HUES64 (cell line): ENCODE results near the gene KCNMB1.

ENCODE experiments used
- H3K27ac ChIP-seq: 2 replicates; pipeline ENCODE4 v1.7.0; 2013; ENCODE audit warnings: low read depth, low read length, inconsistent platforms
- H3K27me3 ChIP-seq: 2 replicates; pipeline ENCODE4 v1.6.1; 2013; ENCODE audit warnings: mild to moderate bottlenecking, low read length; ENCODE audit not compliant: insufficient read depth
- H3K36me3 ChIP-seq: 2 replicates; pipeline ENCODE4 v1.6.1; 2013; ENCODE audit warnings: mild to moderate bottlenecking, low read length; ENCODE audit not compliant: insufficient read depth
- H3K4me1 ChIP-seq: 2 replicates; pipeline ENCODE4 v1.6.1; 2013; ENCODE audit warnings: mild to moderate bottlenecking, low read length, moderate library complexity; ENCODE audit not compliant: insufficient read depth
- H3K4me3 ChIP-seq: 2 replicates; pipeline ENCODE4 v1.5.1; 2013; ENCODE audit warnings: mild to moderate bottlenecking, low read length, moderate library complexity
- H3K9ac ChIP-seq: 2 replicates; pipeline ENCODE4 v1.6.1; 2013; ENCODE audit warnings: mild to moderate bottlenecking, low read depth, low read length
- H3K9me3 ChIP-seq: 2 replicates; pipeline ENCODE4 v1.6.1; 2013; ENCODE audit warnings: low read depth, low read length; ENCODE audit not compliant: insufficient read depth
- WGBS: fragments of 150-250, 120-280 bp; methylation state at CpG from one replicate; pipeline ENCODE4 v1.1.7; 2013; ENCODE audit warnings: missing lambda C conversion rate; 5-methylcytosine and 5-hydroxymethylcytosine counted together

The KCNMB1 gene

DNA sequence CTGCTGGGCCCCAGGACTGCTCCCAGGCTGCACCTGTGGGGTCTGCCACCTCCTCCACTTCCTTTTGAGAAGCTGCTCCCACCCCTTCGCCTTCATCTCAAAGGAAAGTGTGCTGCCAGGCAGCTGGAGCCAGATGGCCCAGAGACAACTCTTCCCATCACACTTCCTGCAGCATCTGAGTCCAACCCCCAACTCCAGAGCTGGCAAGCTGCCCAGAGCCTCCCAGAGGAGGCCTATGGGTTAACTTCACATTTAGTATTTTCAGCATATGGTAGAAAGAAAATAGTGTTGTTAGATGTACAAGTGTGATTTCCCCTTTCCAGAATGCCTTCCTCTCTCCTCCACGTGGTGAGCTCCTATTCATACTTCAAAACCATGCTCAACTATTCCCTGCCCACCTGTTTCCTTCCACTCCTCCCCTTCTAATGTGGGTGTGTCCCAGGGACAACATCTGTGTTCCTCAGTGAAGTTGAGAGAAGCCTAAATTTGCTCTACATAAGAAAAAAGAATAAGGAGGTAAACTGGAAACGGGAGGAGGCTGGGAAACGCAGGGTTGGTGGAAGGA is 38.6 kb upstream of the KCNMB1 start:
- no peaks in the 10 kb centered on the region for H3K27me3 ChIP-seq
- H3K36me3 ChIP-seq, result no peaks in the 10 kb centered on the region
- no peaks in the 10 kb centered on the region for H3K9me3 ChIP-seq
- no peaks in the 10 kb centered on the region for H3K4me1 ChIP-seq
- no peak overlapping the region for H3K9ac ChIP-seq
- 59% methylated on average over 4 of the region's 4 CpGs for WGBS
- H3K4me3 ChIP-seq, result no peak overlapping the region
- H3K27ac ChIP-seq, result no peak overlapping the region

DNA sequence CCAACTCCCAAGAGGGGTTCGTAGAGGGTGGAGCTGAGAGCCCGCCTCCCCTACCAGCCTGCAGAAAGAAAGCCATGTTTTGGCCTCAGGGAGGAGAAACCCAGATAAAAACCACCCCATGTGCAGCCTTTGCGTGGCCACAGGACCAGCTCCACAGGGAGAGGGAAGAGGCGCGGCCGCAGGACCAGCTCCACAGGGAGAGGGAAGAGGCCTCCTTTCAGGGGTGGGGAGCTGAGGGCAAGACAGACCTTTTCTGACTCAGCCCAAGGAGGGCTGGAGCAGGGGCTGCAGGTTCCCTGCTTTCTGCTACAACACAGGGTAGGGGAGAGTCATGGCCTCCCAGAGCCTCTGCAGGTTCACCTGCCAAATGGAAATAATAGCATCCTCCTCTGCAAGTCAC is 37.6 kb upstream of the KCNMB1 start:
- Histone ChIP-seq H3K9ac (no peak overlapping the region), H3K4me3 (no peak overlapping the region), H3K36me3 (no peaks in the 10 kb centered on the region)

DNA sequence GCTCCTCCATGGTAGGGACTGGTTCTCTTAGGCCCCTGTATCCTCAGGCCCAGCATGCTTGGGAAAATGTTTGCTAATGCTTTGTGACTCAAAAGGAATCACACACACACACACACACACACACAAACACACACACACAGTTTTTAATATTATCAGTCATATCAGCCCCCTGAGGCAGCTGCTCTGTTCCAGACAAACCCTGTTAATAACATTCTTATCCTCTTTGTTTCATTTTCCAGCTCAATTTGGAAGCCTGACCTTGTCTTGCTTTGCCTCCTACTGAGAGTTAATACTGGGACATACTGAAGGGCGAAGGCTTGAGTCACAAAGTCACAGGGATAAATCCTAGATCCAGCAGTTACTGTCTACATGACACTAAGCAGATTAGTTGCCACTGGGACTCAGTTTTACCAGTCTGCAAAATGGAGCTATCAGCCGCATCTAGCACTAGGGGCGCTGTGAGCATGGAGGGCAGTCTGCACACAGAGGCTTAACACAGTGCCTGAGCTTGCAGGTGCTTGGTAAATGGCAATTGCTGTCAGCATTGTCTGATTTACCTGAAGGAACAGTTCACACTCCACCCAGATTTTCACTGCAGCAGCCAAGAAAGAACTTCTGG is 37.1 kb upstream of the KCNMB1 start:
- Histone ChIP-seq H3K27ac (no peak overlapping the region), H3K4me3 (no peak overlapping the region), H3K9me3 (no peaks in the 10 kb centered on the region), H3K27me3 (no peaks in the 10 kb centered on the region), H3K36me3 (no peaks in the 10 kb centered on the region), H3K4me1 (no peaks in the 10 kb centered on the region), H3K9ac (no peak overlapping the region)
- 91% methylated on average over 3 of the region's 3 CpGs for WGBS

More for the DNA sequence above, 37.6 kb upstream of the KCNMB1 start:
- no peaks in the 10 kb centered on the region for H3K27me3 ChIP-seq
- WGBS, result 92% methylated on average over 6 of the region's 6 CpGs
- H3K9me3 ChIP-seq, result no peaks in the 10 kb centered on the region
- no peak overlapping the region for H3K27ac ChIP-seq
- no peaks in the 10 kb centered on the region for H3K4me1 ChIP-seq

DNA sequence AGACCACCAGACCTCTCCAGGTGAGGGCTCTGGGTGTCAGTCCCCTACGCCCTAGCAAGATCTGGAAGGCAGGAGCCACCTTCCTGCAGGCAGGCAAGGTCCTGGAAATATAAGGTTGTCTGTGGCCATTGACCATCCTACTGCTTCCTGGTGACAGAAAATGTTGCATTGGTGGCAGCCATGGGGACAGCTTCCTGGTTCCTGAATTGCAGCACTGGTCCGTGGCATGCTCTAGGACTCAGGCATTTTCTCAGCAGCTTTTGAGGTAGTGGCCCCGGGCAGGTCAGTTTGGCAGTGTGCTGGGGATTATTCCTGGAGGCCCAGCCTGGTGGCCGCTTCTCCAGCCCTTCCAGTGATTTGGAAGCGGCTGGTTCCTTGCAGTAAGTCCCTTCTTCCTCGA is 36.6 kb upstream of the KCNMB1 start:
- H3K27me3 ChIP-seq, result no peaks in the 10 kb centered on the region
- H3K9me3 ChIP-seq, result no peaks in the 10 kb centered on the region
- H3K4me3 ChIP-seq, result no peak overlapping the region
- 91% methylated on average over 6 of the region's 6 CpGs for WGBS
- no peak overlapping the region for H3K9ac ChIP-seq
- H3K36me3 ChIP-seq, result no peaks in the 10 kb centered on the region
- no peaks in the 10 kb centered on the region for H3K4me1 ChIP-seq
- H3K27ac ChIP-seq, result no peak overlapping the region

DNA sequence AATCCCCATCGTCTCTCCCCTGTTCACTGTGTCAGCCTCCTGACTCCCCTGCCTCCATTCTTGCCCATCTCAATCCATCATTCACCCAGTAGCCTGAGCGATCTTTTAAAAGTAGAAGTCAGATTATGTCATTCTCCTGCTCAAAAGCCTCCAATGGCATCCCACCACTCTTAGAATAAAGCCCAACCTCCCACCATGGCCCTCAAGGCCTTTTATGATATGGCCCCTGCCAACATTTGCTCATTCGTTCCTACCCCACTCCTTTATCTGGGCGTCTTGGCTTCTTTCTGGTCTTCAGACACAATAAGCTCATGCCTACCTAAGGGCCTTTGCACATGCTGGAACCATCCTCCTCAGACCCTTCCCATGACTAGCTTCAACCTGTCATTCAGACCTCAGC is 35.5 kb upstream of the KCNMB1 start:
- Histone ChIP-seq H3K9me3 (no peaks in the 10 kb centered on the region), H3K4me3 (no peak overlapping the region), H3K4me1 (no peaks in the 10 kb centered on the region), H3K27me3 (no peaks in the 10 kb centered on the region), H3K9ac (no peak overlapping the region), H3K36me3 (no peaks in the 10 kb centered on the region), H3K27ac (no peak overlapping the region)
- 90% methylated on average over 4 of the region's 4 CpGs for WGBS

DNA sequence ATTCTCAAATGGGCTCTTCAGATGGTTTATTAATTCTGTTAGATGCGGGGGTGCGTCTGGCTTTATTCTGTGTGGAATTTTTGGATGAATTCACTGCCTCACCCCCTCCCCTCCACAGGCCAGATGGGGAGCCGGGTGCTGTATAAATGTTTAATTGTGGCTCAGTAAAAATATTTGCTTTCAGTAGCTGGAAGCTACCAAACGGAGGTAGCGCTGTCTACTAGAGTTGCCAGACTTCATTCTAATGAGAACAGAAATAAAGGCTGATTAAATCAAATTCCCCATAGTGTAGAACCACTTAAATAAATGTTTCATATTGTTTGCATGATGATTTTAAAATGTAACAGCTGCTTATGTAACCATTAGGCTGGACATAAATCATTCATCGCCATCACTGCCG is 34.5 kb upstream of the KCNMB1 start:
- 98% methylated on average over 6 of the region's 7 CpGs for WGBS
- no peaks in the 10 kb centered on the region for H3K9me3 ChIP-seq
- H3K4me1 ChIP-seq, result no peaks in the 10 kb centered on the region
- no peaks in the 10 kb centered on the region for H3K36me3 ChIP-seq
- no peak overlapping the region for H3K9ac ChIP-seq
- no peak overlapping the region for H3K4me3 ChIP-seq
- no peak overlapping the region for H3K27ac ChIP-seq
- no peaks in the 10 kb centered on the region for H3K27me3 ChIP-seq

DNA sequence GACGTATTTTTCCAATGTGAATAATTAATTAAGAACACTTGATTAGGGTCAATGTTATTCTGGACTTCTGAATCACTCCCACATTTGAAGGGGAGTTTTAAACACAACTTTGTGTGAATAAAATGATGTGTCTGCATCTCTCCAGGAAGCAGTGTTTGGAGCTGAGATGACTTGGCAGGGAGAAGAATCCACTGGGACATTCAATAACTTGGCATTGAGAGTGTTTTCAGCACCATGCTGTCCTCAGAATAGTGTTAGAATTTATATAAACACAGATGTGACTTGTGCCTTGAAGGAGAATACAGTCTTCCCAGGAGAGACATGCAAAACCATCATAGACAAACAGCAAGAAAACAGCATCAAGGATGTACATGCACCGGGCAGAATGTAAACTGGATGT is 32.7 kb upstream of the KCNMB1 start:
- no peak overlapping the region for H3K27ac ChIP-seq
- H3K27me3 ChIP-seq, result no peaks in the 10 kb centered on the region
- H3K4me1 ChIP-seq, result no peaks in the 10 kb centered on the region
- no peaks in the 10 kb centered on the region for H3K9me3 ChIP-seq
- no peak overlapping the region for H3K9ac ChIP-seq
- 93% methylated on average over 2 of the region's 2 CpGs for WGBS
- no peaks in the 10 kb centered on the region for H3K36me3 ChIP-seq
- no peak overlapping the region for H3K4me3 ChIP-seq

DNA sequence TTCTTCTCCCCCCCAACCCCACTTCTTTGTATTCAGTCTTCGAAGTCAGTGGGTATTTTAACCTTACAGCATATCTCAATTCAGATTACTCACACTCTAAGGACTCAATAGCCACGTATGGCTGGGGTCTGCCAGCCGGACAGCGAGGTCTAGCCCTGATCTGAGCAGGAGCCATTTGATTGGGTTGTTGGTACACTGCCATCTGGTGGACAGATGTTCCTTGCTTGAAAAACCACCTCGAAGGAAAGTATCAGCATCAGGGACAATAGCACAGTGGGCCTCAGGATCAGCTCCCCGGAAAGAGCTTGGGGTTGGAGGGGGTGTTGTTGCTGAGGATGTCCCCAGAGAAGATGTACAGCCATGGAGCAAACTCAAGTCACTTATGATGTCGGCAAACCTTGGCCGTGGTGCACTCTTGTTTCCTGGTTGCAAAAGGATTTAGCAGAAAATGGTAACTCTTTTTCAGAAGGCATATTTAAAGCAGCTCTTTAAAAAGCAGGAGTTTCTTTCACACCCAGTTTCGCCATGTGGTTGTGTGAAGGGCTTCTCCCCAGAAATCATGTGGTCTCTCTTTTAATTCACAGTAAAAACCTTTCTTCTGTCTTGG is 31.7 kb upstream of the KCNMB1 start:
- Histone ChIP-seq H3K9me3 (no peaks in the 10 kb centered on the region), H3K4me3 (no peak overlapping the region), H3K27me3 (no peaks in the 10 kb centered on the region), H3K36me3 (no peaks in the 10 kb centered on the region), H3K4me1 (no peaks in the 10 kb centered on the region), H3K27ac (no peak overlapping the region), H3K9ac (no peak overlapping the region)
- WGBS, result 39% methylated on average over 9 of the region's 9 CpGs

DNA sequence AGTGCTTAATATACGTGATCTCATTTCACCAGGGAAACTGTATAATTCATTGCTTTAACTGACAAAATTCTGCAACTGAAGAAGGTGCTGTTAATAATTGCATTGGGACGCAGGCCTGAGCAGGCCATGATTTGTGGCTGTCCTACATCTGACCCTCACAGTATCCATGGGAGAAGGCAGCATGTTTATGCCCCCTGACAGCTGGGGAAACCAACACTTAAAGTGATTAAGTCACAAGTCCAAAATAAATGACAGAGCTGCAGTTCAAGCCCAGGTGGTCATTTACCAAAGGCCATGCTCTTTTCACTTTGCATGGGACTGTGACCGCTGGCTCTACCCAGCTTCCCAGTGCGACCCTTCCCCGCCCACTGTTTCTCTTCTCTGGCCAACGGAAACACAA is 30.5 kb upstream of the KCNMB1 start:
- 89% methylated on average over 6 of the region's 6 CpGs for WGBS

DNA sequence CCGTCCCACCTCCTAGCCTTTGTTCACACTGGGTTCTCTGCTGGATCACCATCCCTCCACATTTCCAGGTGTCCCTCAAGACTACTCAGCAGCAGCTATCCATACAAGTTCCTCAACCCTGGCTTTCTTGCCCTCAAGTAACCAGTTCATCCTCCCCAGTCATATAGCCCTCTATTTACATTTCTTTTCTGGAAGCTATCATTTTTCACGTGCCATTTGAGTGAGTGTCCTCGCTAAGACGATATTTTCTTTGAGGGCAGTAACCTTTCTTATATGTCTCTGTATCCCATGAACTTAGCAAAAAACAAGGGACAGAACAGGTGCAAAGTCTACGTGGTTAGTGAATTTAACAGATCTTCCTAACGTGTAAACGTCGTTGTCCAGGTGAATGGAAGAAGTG is 29.6 kb upstream of the KCNMB1 start:
- no peak overlapping the region for H3K9ac ChIP-seq
- H3K36me3 ChIP-seq, result no peaks in the 10 kb centered on the region
- no peaks in the 10 kb centered on the region for H3K4me1 ChIP-seq
- H3K4me3 ChIP-seq, result no peak overlapping the region
- 92% methylated on average over 8 of the region's 8 CpGs for WGBS
- no peak overlapping the region for H3K27ac ChIP-seq
- H3K27me3 ChIP-seq, result no peaks in the 10 kb centered on the region
- no peaks in the 10 kb centered on the region for H3K9me3 ChIP-seq

More for the DNA sequence above, 30.5 kb upstream of the KCNMB1 start:
- Histone ChIP-seq H3K27ac (no peak overlapping the region), H3K4me1 (no peaks in the 10 kb centered on the region), H3K27me3 (no peaks in the 10 kb centered on the region), H3K4me3 (no peak overlapping the region), H3K9ac (no peak overlapping the region), H3K9me3 (no peaks in the 10 kb centered on the region), H3K36me3 (no peaks in the 10 kb centered on the region)

DNA sequence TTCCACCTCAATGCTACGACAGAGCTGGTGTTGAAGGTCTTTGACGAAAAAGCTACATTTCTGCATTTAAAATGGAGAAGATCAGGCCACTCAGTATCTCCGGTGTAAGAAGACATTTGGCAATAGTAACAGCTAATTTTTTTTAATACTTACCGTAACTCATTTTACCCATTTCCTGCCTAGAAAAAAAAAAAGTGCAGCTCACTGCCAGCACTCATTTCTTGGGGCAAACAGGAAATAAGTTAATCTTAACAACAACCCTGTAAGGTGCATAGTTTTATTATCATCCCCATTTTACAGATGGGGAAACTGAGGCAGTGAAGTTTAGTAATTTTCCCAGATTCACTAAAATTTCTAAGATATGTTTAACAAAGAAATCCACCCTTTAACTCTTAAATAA is 27.4 kb upstream of the KCNMB1 start:
- H3K4me1 ChIP-seq, result no peaks in the 10 kb centered on the region
- H3K9me3 ChIP-seq, result no peaks in the 10 kb centered on the region
- H3K9ac ChIP-seq, result no peak overlapping the region
- no peak overlapping the region for H3K4me3 ChIP-seq
- no peaks in the 10 kb centered on the region for H3K27me3 ChIP-seq
- H3K27ac ChIP-seq, result no peak overlapping the region
- 92% methylated on average over 4 of the region's 4 CpGs for WGBS
- H3K36me3 ChIP-seq, result no peaks in the 10 kb centered on the region
